GM18519 (cell line): ENCODE data around the gene MRAP2.
"Not testable (repeated sequence)": the region's sequence is repeated elsewhere in the genome, so short reads cannot be mapped to it uniquely, and the experiment has no call there.

ENCODE experiments used
- ATAC-seq: cut with Tn5 transposase; IDR thresholded peaks from one replicate; pipeline ENCODE4 v1.9.1; 2021; ENCODE audit warnings: mild to moderate bottlenecking, moderate library complexity; ENCODE audit not compliant: unreplicated experiment, low FRiP score

MRAP2 gene

DNA sequence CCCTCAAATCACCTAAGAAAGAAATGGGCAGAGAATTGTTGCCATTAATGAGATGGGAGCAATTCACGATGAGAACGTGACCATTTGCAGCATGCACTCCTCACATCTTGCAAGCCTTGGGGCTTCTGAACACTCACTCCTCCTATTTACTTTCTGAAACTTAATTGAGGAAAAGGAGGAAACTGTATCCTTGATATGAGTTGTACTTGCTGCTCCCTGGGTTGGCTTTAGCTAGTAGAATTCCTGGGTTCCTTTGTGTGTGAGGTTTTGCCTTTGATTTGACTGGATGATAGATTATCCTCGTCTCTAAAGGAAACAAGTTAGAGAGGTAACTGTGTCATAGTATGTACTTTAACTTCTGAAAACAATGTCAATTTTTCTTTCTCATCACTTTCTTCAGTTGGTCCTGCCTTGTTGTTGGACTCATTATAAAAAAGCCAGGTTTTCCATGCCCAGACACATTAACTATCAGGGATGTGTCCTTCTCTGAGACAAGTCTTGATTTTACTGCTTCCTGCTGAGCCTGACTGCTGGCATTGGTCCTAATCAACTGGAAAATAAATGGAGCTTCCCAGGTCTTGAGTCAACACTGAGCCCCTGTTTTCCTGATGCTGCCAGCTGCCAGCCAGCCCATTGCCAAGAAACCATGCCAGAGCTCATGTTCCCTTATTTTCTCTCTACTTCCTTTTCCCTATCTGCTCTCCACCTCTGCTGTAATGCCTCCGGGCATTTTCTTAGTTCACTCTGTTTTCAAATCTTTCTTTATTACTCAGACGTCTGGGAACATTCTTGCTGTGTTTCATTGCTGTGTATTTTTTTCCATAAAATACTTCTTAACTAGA is 6.0 kb upstream of the MRAP2 start:
- ATAC-seq: no peak

DNA sequence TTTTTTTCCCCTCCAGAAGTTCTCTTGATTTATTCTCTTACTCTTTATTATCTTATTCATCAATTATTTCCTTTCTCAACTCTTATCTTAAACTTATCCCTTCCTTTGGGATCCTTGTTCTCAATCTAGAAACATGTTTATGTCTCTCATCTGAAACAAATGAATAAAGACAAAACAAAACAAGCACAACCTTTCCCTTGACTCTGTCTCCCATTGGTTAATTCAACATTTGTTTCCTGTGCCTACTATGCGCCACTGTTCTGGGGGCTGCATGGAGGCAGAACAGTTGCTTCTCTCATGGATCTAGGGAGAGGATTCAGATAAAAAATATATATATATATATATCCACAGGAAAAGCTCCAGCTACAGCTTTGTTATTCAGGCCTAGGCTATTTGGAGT is 5.2 kb upstream of the MRAP2 start:
- no peak for ATAC-seq

DNA sequence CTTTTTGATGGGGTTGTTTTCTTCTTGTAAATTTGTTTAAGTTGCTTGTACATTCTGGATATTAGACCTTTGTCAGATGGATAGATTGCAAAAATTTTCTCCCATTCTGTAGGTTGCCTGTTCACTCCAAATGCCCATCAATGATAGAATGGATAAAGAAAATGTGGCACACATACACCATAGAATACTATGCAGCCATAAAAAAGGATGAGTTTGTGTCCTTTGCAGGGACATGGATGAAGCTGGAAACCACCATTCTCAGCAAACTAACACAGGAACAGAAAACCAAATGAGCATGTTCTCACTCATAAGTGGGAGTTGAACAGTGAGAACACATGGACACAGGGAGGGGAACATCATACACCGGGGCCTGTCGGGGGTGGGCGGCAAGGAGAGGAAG is 1.6 kb upstream of the MRAP2 start:
- ATAC-seq: not testable (repeated sequence)

DNA sequence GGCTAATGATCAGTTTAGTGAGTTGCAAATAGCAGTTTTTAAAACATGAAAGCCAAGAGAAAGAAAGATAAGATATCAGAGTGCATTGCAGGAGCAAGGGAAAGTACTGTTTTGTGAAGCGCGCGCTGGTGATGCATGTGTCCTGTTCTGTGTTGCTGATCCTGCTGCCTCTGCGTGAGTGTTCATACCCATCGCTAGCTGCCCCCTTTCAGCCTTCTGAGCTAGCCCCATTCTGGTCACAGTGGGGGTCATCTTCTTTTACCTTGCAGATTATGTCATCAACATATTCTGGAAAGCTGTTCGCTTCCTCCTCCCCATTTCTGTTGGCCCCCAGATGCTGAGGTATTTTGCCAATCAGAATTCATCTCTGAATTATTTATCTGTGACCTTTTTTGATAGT is 1.9 kb downstream of the MRAP2 start:
- ATAC-seq: no peak

DNA sequence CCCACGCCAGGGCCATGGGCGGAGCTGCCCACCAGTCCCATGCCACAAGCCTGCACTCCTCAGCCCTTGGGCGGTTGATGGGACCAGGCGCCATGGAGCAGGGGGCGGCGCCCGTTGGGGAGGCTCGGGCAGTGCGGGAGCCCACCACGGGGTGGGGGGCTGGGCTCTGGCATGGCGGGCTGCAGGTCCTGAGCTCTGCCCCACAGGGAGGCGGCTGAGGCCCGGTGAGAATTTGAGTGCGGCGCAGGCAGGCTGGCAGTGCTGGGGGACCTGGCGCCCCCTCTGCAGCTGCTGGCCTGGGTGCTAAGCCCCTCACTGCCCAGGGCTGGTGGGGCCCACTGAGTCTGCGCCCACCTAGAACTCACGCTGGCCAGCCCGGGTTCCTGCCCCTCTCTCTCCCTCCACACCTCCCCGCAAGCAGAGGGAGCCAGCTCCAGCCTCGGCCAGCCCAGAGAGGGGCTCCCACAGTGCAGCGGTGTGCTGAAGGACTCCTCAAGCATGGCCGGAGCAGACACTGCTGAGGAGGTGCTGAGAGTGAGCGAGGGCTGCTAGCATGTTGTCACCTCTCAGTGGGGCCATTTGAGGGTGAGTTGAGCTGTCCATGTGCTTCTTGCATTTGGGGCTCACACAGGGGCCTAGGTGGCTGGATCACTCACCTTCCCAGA is 4.0 kb downstream of the MRAP2 start:
- no peak for ATAC-seq

DNA sequence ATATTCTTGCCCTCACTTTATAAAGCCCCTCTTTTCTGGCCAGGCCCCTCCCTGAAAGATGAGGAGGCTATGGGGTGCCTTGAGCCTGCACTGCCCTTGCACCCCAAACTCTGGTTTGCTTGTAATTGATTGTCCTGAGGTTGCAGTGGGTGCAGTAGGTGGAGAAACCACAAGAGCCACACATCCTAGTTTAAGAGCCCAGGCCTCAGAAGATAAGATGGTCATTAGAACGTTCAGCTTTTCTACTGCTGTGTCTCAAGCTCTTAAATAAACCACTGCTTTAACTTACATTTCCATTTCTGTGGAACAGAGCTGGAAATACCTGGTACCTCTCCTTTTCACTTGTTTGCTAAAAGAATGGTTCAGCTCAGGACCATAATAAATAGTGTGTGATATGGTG is 9.0 kb downstream of the MRAP2 start:
- no peak for ATAC-seq

DNA sequence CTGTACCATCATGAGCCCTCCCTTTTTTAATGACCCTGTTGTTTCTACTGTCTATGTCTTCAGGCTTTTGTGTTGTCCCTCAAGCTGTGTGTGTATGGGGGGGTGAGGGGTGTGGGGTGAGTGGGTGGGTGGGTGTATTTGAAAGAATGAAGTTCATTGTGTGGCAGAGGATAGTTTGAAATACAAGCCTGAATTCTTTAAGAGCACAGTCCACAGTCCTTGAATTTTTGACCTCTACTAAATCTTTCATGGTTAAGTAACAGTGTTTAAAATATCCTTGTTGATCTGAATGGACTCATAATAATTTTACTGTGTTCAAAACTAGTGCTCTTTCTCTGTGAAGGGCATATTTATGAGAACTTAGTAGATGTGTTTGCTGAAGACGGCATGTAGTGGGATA is 10.0 kb downstream of the MRAP2 start:
- no peak for ATAC-seq

DNA sequence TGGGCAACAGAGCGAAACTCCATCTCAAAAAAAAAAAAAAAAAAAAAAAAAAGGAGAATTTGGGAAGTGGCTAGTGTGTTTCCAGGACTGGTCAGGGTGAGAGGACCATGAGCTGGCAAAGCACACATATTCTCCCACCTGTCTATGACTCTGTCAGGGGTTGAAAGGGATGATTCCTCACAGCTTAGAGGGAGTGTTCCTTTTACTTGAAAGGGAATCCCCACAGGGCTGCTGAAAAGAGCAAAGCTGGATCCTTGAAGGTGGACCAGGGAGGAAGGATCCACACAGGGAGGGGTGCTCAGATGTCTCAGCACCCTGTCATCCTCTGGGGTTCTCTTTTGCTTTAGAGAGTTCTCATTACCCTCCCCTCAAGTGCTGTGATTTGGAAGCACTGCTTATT is 13.2 kb downstream of the MRAP2 start:
- ATAC-seq: no peak

DNA sequence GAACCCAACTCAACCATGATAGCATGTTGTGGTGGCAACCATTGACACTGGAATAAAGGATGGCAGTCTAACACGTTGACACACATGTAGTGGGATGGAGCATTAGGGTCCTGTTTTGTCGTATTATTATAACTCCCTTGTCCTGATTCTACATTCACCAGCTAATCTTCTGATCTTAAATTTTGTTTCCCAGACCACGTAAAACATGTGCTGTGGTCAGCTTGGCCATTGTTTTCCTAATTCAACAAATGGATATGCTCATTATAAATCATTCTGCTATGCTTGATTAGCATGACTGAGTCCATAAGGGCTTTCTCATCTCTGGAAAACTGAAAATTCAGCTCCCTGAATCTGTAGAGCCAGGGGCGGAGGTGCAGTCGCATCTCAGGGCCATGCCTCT is 15.0 kb downstream of the MRAP2 start:
- no peak for ATAC-seq

DNA sequence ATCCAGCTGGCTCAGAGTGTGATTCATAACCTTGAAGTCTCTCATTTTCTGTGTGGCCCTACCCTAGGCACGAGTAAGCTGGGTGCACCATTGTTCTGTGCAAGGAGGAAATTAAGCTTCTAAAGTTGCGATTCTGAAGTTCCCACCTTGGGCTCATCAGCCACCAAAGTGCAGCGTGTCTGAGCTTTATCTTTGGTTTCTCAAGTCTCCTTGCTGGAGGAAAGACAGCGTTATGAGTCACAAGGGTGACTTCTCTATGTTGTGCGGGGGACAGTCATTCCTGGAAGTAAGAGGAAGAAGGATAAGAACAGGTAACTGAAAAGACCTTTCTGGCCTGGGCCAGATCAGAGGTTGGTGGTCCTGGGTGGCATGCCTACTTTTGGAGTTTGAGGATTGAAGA is 16.8 kb downstream of the MRAP2 start:
- no peak for ATAC-seq

DNA sequence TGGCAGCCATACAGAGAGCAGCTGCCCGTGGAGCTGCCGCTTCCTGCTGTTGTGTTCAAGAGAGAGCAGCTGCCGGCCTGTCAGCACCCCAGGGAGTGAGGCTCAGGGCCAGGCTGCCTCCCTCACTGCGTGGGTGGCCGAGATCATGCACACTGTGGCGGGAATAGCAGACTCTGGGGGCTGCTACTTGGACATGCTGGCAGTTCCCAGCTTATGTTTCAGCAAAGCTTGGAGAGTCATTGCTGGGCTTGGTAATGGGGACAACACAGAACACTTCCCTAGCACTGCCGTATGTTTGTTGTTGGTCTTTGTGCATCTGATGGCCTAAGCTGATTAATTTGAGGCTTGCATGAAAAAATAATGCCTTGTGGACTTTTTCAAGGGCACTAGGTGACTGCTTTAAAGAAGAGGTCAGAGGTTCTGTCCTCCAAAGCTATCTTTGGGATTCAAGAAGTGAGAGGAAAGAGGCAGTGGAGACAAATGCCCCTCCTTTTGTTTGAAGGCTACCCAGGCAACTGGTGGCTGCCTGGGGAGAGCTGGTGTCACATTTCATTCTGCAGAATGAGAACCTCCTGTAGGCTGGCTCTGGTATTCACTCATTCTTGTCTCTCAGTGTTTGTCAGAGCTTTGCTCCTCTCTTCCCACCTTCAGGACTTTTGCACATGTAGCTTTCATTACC is 18.8 kb downstream of the MRAP2 start:
- no peak for ATAC-seq

DNA sequence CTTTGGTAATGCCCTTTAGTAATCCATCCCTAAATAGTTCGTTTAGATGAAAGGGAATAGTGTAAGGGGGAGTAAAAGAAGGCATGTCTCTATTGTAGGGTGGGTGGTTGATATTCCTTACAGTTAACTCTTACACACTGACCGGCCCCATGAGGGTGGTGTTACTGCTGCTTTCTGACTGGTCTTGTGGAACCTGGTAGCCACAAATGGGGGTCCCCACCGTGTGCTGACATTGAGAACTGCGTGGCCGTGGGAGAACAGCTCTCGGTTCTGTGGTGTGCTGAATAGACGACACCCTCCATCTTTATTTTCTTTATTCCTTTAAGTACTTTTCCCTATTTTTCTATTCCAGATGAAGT is 19.3 kb downstream of the MRAP2 start:
- no peak for ATAC-seq

DNA sequence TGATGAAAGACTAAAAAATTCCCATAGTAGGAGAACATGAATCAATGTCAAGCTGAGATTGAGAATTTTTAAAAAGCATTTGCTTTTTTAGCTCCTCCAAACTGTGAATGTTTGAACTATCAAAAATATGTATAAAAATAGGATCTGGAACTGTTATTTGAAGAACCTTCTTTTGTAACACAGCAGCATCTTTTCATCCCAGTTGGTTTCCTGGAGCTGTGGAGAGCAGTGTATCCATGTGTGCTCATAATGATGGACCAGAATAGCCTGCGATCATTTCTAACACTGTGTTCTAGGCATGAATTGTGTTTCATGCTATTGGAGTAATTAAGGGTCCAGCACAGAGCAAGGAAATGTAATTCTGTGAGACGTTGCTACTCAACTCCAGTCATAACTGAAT is 22.1 kb downstream of the MRAP2 start:
- ATAC-seq: no peak

DNA sequence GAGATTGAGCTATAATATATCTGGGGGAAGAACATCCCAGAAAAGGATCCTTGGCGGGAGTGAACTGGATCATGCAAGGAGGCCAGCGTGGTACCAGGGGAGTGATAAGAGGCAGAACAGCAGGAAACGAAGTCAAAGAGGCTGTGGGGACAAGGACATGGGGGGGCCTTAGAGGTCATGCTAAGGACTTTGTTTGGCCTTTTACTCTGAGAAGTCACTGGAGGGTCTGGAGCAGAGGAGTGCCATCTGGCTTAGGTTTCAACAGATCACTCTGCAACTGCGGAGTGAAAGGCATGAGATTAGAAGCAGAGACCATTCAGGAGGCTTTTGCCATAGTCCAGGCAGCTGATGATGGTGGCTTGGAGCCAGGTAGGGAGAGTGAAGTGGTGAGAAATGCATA is 24.3 kb downstream of the MRAP2 start:
- ATAC-seq: no peak

DNA sequence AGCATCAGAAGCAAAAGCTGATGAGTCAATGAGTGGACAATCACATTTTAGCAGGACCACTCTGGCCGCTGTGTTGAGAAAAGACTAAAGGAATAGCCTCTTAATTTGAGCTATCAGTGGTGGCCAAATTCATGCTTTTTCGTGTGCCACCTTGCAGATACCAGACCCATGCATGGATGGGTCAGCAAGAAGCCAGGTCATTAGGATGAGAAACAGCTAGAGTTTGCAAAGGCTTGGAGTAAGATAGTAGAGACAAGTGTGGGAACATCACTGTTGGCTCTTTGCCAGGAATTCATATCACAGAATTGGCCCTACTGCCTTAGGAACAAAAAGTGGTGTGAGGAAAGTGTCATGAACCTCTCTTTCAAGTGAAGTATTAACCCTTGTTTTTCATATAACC is 25.5 kb downstream of the MRAP2 start:
- no peak for ATAC-seq

DNA sequence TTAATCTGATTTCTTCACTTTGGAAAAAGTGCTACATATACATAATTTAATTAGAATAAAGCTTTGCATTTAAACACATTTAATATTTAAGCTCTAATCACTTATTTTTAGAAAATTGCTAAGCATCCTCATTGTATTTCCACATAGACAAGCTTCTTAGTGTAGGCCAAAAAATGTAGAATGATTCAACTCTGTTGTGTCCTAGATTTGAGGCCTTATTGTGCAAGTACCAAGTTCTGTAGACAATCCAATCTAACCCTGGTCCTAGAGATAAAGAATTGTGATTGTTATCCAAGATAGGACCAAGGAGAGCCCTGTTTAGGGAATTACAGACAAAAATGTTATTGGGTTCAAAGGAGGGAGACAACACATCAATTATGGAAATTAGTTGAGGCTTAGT is 27.6 kb downstream of the MRAP2 start:
- no peak for ATAC-seq

DNA sequence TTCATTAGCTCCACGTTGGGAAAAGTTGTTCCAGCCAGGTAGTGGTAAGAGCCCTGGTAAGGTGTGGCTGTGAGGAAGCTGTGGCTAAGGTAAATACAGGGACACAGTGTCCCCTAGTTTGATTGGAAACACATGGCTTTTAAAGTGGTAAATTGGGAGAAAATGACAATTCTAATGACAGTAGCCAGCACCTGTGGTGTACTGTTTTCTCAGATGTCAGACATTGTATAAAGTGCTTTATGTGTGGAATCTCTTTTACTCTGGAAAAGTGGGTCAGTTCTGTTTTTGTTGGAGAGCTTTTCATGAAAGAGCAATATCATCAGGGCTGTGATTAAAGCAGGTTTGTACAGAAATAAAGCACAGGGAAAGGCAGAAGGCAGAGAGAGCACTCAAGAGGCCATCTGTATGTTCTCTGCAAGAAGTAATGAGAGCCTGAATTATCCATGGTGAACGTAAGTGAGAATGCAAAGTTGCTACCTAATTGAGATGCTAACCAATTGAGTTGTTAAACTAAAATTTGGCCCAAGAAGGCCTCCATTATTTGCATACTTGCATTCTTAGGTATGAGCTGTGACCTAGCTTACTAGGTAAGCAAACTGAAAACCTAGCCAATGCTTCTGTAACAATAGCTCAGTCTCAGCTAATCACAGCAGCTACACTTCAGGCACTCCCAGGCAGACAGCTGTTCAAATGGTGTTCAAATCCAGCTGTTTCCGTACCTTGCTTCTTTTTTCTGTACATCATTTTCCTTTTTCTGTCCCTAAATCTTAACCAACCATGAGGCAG is 28.2 kb downstream of the MRAP2 start:
- ATAC-seq: no peak

DNA sequence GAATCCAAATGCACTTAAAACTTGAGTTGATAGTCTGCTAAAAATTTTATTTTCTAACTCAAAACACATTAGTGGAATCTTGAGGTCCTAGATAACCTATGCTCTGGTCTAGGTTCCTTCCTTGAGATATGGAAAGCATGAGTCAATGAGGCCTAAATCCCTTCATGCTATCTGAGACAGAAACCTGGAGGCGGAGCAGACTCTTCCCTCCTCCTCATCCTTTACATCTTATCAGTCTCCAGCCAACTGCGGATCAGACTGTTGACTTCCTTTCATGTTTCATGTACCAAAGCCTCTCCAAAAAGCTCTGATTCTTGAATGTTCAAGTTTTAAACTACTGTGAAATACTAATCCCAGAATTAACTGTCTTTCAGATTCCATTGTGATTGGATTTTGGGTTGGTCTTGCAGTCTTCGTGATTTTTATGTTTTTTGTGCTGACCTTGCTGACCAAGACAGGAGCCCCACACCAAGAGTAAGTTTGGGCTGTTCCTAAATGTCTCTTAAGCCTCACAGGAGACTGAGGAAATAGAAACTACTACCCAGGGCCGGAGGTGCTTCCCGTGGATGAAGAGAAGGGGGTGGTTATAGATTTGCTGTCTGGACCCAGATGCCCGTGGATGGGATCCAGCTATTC is 29.1 kb downstream of the MRAP2 start:
- no peak for ATAC-seq

DNA sequence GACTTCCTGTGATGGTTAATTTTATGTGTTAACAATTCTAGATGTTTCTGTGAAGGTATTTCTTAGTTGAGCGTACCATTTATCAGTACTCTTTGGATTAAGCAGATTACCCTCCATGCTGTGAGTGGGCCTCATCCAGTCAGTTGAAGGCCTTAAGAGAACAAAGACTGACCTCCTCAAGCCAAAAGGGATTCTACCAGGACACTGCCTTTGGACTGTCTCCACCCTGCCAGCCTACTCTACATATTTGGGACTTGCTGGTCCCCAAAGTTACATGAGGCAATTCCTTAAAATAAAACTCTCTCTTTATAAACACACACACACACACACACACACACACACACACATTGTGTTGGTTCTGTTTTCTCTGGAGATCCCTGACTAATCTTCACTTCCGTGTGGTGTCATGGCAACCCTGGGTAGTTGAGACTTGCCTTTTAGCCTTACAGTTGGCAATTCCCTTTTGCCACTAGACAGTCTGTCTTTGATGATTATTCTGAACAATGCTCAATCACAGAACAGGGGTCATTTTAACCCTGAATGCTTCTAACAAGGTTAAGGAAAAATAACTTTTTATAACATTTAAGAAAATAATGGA is 32.2 kb downstream of the MRAP2 start:
- no peak for ATAC-seq

DNA sequence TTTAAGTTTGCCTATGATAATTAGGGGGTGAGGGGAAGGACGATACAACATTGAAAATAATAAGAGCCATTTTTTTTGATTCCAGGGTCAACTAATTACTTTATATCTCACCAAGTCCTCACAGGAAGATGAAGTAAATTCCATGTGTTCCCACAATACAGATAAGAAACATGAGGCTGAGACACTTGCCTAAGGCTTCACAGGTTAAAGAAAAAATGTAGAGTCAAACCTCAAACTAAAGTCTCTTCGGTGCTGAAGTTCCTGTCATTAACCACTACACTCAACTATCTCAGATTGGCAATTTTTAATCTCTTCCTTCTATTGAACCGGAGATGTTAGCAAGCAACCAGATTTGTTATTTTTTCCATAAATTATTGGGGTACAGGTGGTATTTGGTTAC is 33.0 kb downstream of the MRAP2 start:
- no peak for ATAC-seq
